ENCODE measurements around the gene DCP1B.

The DCP1B gene

GRCh38 chr12:1934068-1934467, 70.2 kb downstream of the DCP1B start:
- no peak for DNase-seq

GRCh38 chr12:1933342-1934051, 70.8 kb downstream of the DCP1B start:
- DNase-seq: no peak

GRCh38 chr12:1932264-1932777, 71.9 kb downstream of the DCP1B start:
- no peak for DNase-seq

- no peak for DNase-seq
Measured at GRCh38 chr12:1931642-1932041, 72.6 kb downstream of the DCP1B start.

- no peak for DNase-seq
Measured at GRCh38 chr12:1930803-1931597, 73.3 kb downstream of the DCP1B start.

- no peak for DNase-seq
Measured at GRCh38 chr12:1929985-1930802, 74.1 kb downstream of the DCP1B start.

- DNase-seq: no peak
Measured at GRCh38 chr12:1929241-1929984, 74.8 kb downstream of the DCP1B start.

- no peak for DNase-seq
Measured at GRCh38 chr12:1928439-1929121, 75.7 kb downstream of the DCP1B start.

GRCh38 chr12:1927751-1928351, 76.4 kb downstream of the DCP1B start:
- DNase-seq: no peak

GRCh38 chr12:1927051-1927680, 77.1 kb downstream of the DCP1B start:
- DNase-seq: no peak

- DNase-seq: no peak
Measured at GRCh38 chr12:1926251-1926657, 78.0 kb downstream of the DCP1B start.

- DNase-seq: no peak
Measured at GRCh38 chr12:1925684-1926006, 78.6 kb downstream of the DCP1B start.

GRCh38 chr12:1924996-1925683, 79.1 kb downstream of the DCP1B start:
- no peak for DNase-seq

- DNase-seq: no peak
Measured at GRCh38 chr12:1922985-1923384, 81.3 kb downstream of the DCP1B start.

- DNase-seq: no peak
Measured at GRCh38 chr12:1922075-1922709, 82.1 kb downstream of the DCP1B start.

- DNase-seq: no peak
Measured at GRCh38 chr12:1920971-1921370, 83.3 kb downstream of the DCP1B start.

- DNase-seq: no peak
Measured at GRCh38 chr12:1920436-1920835, 83.8 kb downstream of the DCP1B start.

GRCh38 chr12:1919763-1920162, 84.5 kb downstream of the DCP1B start:
- no peak for DNase-seq

- no peak for DNase-seq
Measured at GRCh38 chr12:1919284-1919683, 85.0 kb downstream of the DCP1B start.

- DNase-seq: no peak
Measured at GRCh38 chr12:1918884-1919236, 85.4 kb downstream of the DCP1B start.

Measured in NCI-H1417 treated with DMSO at 0.1 percent for 48 hours (cell line).